Mesendoderm (in vitro differentiated cells): ENCODE measurements around the gene CARS1.

ENCODE experiments used
- DNase-seq: peaks from one replicate; pipeline ENCODE4 v3.0.0; 2013
- H2AK5ac ChIP-seq: 2 replicates; pipeline ENCODE4 v1.6.1; 2013; ENCODE audit warnings: low read length, inconsistent platforms
- H2BK120ac ChIP-seq: 2 replicates; pipeline ENCODE4 v1.6.1; 2013; ENCODE audit warnings: low read depth, mild to moderate bottlenecking, low read length, moderate library complexity, mixed read lengths
- H2BK15ac ChIP-seq: replicated peaks from 2 replicates; pipeline ENCODE4 v1.6.1; 2013; ENCODE audit warnings: low read depth, mild to moderate bottlenecking, moderate library complexity
- H2BK5ac ChIP-seq: 2 replicates; pipeline ENCODE4 v1.6.1; 2013; ENCODE audit warnings: low read length, inconsistent platforms
- H3K18ac ChIP-seq: 2 replicates; pipeline ENCODE4 v1.6.1; 2013; ENCODE audit warnings: mild to moderate bottlenecking, low read length, mixed read lengths
- H3K23ac ChIP-seq: one replicate; pipeline ENCODE4 v1.6.1; 2013; ENCODE audit warnings: low read length
- H3K27ac ChIP-seq: 2 replicates; pipeline ENCODE4 v1.5.1; 2013; ENCODE audit warnings: low read depth, mild to moderate bottlenecking, inconsistent platforms, low read length, moderate library complexity
- H3K27me3 ChIP-seq: 2 replicates; pipeline ENCODE4 v1.6.1; 2013; ENCODE audit warnings: low read length, control low read depth, mild to moderate bottlenecking, inconsistent platforms; ENCODE audit not compliant: insufficient read depth, poor library complexity
- H3K36me3 ChIP-seq: 2 replicates; pipeline ENCODE4 v1.6.1; 2013; ENCODE audit warnings: low read length, inconsistent platforms; ENCODE audit not compliant: control insufficient read depth, insufficient read depth
- H3K4ac ChIP-seq: one replicate; pipeline ENCODE4 v1.6.1; 2013; ENCODE audit warnings: low read depth, mild to moderate bottlenecking, low read length, moderate library complexity
- H3K4me1 ChIP-seq: 2 replicates; pipeline ENCODE4 v1.6.1; 2013; ENCODE audit warnings: low read depth, low read length, inconsistent platforms; ENCODE audit not compliant: control insufficient read depth
- H3K4me2 ChIP-seq: 2 replicates; pipeline ENCODE4 v1.6.1; 2013; ENCODE audit warnings: low read length
- H3K4me3 ChIP-seq: 2 replicates; pipeline ENCODE4 v1.5.1; 2013; ENCODE audit warnings: mild to moderate bottlenecking, low read length
- H3K56ac ChIP-seq: one replicate; pipeline ENCODE4 v1.6.1; 2013; ENCODE audit warnings: low read length
- H3K79me1 ChIP-seq: 2 replicates; pipeline ENCODE4 v1.6.1; 2013; ENCODE audit warnings: low read length, inconsistent platforms
- H3K79me2 ChIP-seq: 2 replicates; pipeline ENCODE4 v1.6.1; 2013; ENCODE audit warnings: mild to moderate bottlenecking, low read length; ENCODE audit not compliant: control insufficient read depth, insufficient read depth
- H3K9ac ChIP-seq: 2 replicates; pipeline ENCODE4 v1.6.1; 2013; ENCODE audit warnings: low read length, inconsistent platforms
- H4K5ac ChIP-seq: one replicate; pipeline ENCODE4 v1.6.1; 2013; ENCODE audit warnings: low read length
- H4K8ac ChIP-seq: one replicate; pipeline ENCODE4 v1.6.1; 2013; ENCODE audit warnings: low read depth, mild to moderate bottlenecking, control low read depth, low read length, moderate library complexity
- WGBS: extraction: QIAGEN DNeasy Blood & Tissue Kit; methylation state at CpG from one replicate; pipeline ENCODE4 v1.1.7; 2013; ENCODE audit warnings: low lambda C conversion rate, missing lambda C conversion rate; ENCODE audit not compliant: insufficient coverage; ENCODE audit errors: extremely low coverage; 5-methylcytosine and 5-hydroxymethylcytosine counted together

Gene CARS1

DNA sequence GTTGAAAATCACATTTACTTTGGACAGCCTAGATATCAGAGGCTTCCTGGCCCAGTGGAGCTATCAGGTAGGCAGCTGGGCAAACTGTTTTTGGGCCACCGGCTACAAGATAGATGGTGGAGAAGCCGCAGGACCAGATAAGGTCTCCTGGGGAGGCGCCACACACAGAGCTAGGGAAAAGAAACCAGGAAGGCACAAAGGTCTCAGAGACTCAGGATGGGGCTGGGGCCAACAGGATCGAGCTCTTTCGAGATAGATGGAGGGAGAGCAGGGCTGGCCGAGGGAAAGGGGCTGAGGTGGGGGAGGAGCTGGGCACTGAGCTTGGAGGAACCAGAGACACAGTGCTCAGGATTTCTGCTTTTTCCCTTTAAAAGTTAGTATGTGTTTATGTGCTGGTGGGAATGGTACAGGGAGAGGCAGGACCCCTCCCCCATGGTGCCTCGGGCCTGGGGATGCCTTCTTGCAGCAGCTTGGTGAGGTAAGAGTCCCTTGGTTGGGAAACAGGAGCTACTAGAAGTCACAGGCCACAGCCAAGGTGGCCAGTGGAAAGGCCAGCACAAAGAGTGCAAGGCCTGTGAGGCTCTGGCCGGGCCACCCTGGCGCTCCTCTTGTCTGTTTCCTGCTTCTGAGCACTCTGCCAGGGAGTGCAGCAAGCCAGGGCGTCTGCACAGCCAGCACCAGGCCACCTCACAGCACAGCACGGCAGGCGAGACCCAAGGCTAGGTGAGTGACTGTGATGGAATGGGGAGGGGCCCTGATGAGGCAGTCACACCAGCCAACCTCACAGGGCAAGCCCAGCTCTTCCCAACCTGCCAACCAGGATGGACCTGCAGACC, 53.6 kb downstream of the CARS1 start:
- Histone ChIP-seq H3K4me2 (no peak overlapping the region), H3K4me3 (no peak overlapping the region), H3K4me1 (no peaks in the 10 kb centered on the region), H3K79me1 (no peaks in the 10 kb centered on the region), H2BK15ac (no peak overlapping the region), H4K8ac (no peak overlapping the region), H3K56ac (no peak overlapping the region), H4K5ac (no peak overlapping the region), H2BK120ac (no peak overlapping the region), H2AK5ac (no peak overlapping the region), H3K23ac (no peak overlapping the region), H3K9ac (no peak overlapping the region), H3K36me3 (peaks cover 25% of the 10 kb centered on the region), H3K4ac (no peak overlapping the region), H3K27me3 (no peaks in the 10 kb centered on the region), H2BK5ac (no peak overlapping the region), H3K79me2 (no peaks in the 10 kb centered on the region), H3K18ac (no peak overlapping the region), H3K27ac (no peak overlapping the region)
- DNase-seq = no peak
- no CpG with 5 or more reads among the region's 12 CpGs for WGBS

GRCh38 chr11:3002871-3003270, 54.4 kb downstream of the CARS1 start:
- no peak overlapping the region for H3K56ac ChIP-seq
- no peaks in the 10 kb centered on the region for H3K27me3 ChIP-seq
- H3K9ac ChIP-seq = no peak overlapping the region
- no CpG with 5 or more reads among the region's 8 CpGs for WGBS
- H3K23ac ChIP-seq = no peak overlapping the region
- H3K4me3 ChIP-seq = no peak overlapping the region
- DNase-seq = no peak
- no peak overlapping the region for H3K4ac ChIP-seq
- H2AK5ac ChIP-seq = no peak overlapping the region
- no peaks in the 10 kb centered on the region for H3K79me2 ChIP-seq
- H4K5ac ChIP-seq = no peak overlapping the region
- no peaks in the 10 kb centered on the region for H3K79me1 ChIP-seq
- H4K8ac ChIP-seq = no peak overlapping the region
- H3K27ac ChIP-seq = no peak overlapping the region
- H3K36me3 ChIP-seq = peaks cover 25% of the 10 kb centered on the region
- no peak overlapping the region for H2BK120ac ChIP-seq
- H2BK15ac ChIP-seq = no peak overlapping the region
- no peaks in the 10 kb centered on the region for H3K4me1 ChIP-seq
- H3K4me2 ChIP-seq = no peak overlapping the region
- H2BK5ac ChIP-seq = no peak overlapping the region
- H3K18ac ChIP-seq = no peak overlapping the region

DNA sequence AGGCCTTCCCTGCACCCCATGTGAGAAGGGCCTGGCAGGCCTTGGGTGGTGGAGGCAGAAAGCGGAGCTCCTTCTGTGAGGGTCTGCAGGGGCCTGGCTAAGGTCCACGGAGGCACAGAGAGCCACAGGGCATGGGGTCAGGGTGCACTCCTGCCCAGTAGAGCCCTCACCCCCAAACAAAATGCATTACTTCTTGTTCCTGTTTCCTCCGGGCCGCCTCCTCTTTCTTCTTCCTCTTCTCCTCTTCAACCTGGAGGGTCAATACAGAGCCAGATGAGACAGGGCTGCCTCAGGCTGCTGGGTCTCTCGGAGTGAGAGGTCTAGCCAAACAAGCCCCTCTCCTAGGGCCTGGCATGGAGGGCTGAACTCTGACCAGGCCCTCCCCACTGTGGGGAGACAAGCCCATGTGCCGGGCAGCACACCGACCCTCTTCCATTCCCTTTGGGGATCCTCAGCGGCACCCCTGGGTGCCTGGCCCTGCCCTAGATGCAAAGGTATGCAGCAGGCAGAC, 54.8 kb downstream of the CARS1 start:
- Histone ChIP-seq H3K79me2 (no peaks in the 10 kb centered on the region), H3K27me3 (no peaks in the 10 kb centered on the region), H3K4me2 (no peak overlapping the region), H3K23ac (no peak overlapping the region), H3K79me1 (no peaks in the 10 kb centered on the region), H3K4ac (no peak overlapping the region), H3K56ac (no peak overlapping the region), H3K27ac (no peak overlapping the region), H3K4me1 (no peaks in the 10 kb centered on the region), H2BK5ac (no peak overlapping the region), H2AK5ac (no peak overlapping the region), H2BK120ac (no peak overlapping the region), H3K18ac (no peak overlapping the region), H3K36me3 (peaks cover 25% of the 10 kb centered on the region), H4K5ac (no peak overlapping the region), H2BK15ac (no peak overlapping the region), H3K4me3 (no peak overlapping the region), H4K8ac (no peak overlapping the region), H3K9ac (no peak overlapping the region)
- WGBS = no CpG with 5 or more reads among the region's 8 CpGs
- no peak for DNase-seq

DNA sequence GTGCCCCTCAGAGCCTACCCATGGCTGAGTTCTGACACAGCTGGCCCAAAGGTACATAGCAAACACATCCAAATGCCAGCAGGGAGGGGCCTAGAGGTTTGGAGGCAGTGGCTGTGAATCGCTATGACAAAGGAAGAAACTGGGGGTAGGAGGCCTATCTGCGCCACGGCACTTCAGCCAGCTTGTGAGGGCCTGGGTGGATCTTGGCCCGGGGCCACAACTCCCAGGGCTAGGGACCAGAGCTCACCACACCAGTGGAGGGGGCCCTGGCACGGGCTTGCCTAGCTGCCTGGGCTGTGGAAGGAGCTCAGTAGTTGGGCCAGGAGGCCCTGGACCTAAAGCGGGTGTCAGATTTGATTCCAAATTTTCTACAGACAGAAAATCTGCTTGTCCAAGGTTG, 55.7 kb downstream of the CARS1 start:
- Histone ChIP-seq H3K27ac (no peak overlapping the region), H3K27me3 (no peaks in the 10 kb centered on the region), H3K36me3 (peaks cover 23% of the 10 kb centered on the region), H4K8ac (no peak overlapping the region), H2BK15ac (no peak overlapping the region), H3K4me3 (no peak overlapping the region), H3K56ac (no peak overlapping the region), H2AK5ac (no peak overlapping the region), H3K23ac (no peak overlapping the region), H2BK5ac (no peak overlapping the region), H2BK120ac (no peak overlapping the region), H3K79me2 (no peaks in the 10 kb centered on the region), H3K4me1 (no peaks in the 10 kb centered on the region), H3K4ac (no peak overlapping the region), H3K9ac (no peak overlapping the region), H3K18ac (no peak overlapping the region), H3K79me1 (no peaks in the 10 kb centered on the region), H3K4me2 (no peak overlapping the region), H4K5ac (no peak overlapping the region)
- DNase-seq = no peak
- no CpG with 5 or more reads among the region's 6 CpGs for WGBS

- H4K8ac ChIP-seq = no peak overlapping the region
- H3K4ac ChIP-seq = no peak overlapping the region
- no peaks in the 10 kb centered on the region for H3K27me3 ChIP-seq
- H3K23ac ChIP-seq = no peak overlapping the region
- WGBS = no CpG with 5 or more reads among the region's 17 CpGs
- no peaks in the 10 kb centered on the region for H3K4me1 ChIP-seq
- H2BK15ac ChIP-seq = no peak overlapping the region
- H3K36me3 ChIP-seq = peaks cover 21% of the 10 kb centered on the region
- no peaks in the 10 kb centered on the region for H3K79me1 ChIP-seq
- DNase-seq = no peak
- H3K27ac ChIP-seq = no peak overlapping the region
- H3K56ac ChIP-seq = no peak overlapping the region
- H3K79me2 ChIP-seq = no peaks in the 10 kb centered on the region
- no peak overlapping the region for H2BK120ac ChIP-seq
- no peak overlapping the region for H3K4me3 ChIP-seq
- no peak overlapping the region for H3K18ac ChIP-seq
- H3K4me2 ChIP-seq = no peak overlapping the region
- H4K5ac ChIP-seq = no peak overlapping the region
- H2AK5ac ChIP-seq = no peak overlapping the region
- H3K9ac ChIP-seq = no peak overlapping the region
- no peak overlapping the region for H2BK5ac ChIP-seq
These were observed 56.9 kb downstream of the CARS1 start for GRCh38 chr11:3000032-3000961.
